Sigmoid colon (tissue), 4 donors: ENCODE measurements around the gene DIS3L2.

Source experiments
- EP300 ChIP-seq, 4 donors: sonication (generic); formaldehyde crosslinking; IDR thresholded peaks; one replicate each; pipeline ENCODE4 v1.6.1; 2017; ENCODE audit warnings: antibody characterized with exemption in 4 of 4
- POLR2A ChIP-seq, 2 donors: fragments of 450-650 bp; IDR thresholded peaks; one replicate each; pipeline ENCODE4 v1.6.1; 2016; ENCODE audit warnings: antibody characterized with exemption in 2 of 2, mild to moderate bottlenecking in 2 of 2, moderate library complexity in 2 of 2
- POLR2AphosphoS5 ChIP-seq, 4 donors: sonication (generic); formaldehyde crosslinking; IDR thresholded peaks; one replicate each; pipeline ENCODE4 v1.6.1; 2017; ENCODE audit warnings: antibody characterized with exemption in 4 of 4
- TF ChIP-seq, protein P1 (sequence below), 4 experiments: fragments of 450-650 bp in 3 of 4; fragments of 200-600 bp in 1 of 4; IDR thresholded peaks; one replicate each; pipeline ENCODE4 v1.5.1; 2016 to 2019; ENCODE audit warnings: antibody characterized with exemption in 4 of 4, mild to moderate bottlenecking in 3 of 4, moderate library complexity in 2 of 4

DNA sequence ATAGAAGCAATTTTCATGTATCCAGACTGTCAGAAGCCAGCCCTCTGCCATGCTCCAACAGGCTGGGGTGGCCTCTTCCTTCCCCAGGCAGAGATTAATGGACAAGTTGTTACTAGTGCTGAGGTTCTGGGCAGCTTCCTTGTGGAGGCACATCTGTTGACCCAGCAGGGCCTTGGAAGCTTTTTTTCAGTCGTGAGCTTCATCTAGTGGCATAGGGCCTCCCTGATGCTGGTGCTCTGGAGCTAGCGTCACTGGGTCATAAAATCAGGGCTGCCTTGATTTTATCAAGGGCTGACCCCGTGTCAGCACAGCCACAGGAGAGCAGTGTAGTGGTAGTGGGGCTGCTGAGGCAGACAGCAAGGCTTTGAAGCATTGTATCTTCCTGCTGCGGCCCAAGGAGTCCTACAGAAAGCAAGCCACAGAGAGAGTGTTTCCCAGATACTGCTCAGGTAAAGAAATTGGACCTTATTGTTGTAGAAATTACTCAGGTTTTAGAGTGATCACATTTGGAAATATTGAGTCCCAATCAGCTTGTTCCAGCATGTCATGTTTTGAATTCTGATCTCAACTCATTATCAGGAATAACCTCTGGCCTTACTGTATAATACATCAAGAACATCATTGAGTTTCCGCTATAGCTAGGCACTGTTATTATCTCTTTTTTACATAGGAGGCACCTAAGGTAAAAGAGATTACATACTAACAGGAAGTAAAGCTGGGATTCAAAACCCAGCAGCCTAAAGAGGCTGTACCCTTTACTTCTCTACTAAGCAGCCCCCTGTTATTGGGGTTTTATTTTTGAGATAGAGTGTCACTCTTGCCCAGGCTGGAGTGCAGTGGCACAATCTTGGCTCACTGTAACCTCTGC lies 324.7 kb downstream of the DIS3L2 start:
- TF ChIP-seq, protein P1, sequence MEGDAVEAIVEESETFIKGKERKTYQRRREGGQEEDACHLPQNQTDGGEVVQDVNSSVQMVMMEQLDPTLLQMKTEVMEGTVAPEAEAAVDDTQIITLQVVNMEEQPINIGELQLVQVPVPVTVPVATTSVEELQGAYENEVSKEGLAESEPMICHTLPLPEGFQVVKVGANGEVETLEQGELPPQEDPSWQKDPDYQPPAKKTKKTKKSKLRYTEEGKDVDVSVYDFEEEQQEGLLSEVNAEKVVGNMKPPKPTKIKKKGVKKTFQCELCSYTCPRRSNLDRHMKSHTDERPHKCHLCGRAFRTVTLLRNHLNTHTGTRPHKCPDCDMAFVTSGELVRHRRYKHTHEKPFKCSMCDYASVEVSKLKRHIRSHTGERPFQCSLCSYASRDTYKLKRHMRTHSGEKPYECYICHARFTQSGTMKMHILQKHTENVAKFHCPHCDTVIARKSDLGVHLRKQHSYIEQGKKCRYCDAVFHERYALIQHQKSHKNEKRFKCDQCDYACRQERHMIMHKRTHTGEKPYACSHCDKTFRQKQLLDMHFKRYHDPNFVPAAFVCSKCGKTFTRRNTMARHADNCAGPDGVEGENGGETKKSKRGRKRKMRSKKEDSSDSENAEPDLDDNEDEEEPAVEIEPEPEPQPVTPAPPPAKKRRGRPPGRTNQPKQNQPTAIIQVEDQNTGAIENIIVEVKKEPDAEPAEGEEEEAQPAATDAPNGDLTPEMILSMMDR (IDR thresholded peaks at IDR 0.05) = no peak
- TF ChIP-seq POLR2A (IDR thresholded peaks at IDR 0.05) (no peak), POLR2AphosphoS5 (IDR thresholded peaks at IDR 0.05) (no peak), EP300 (IDR thresholded peaks at IDR 0.05) (no peak)
